CD8-positive, alpha-beta memory T cell (primary cell): Measurements from ENCODE around the gene TSPAN3. TPM values are rescaled to one million over a fixed set of nuclear protein-coding genes. Genes with fewer than 3 reads are reported as not detected.
A peak's percentile ranks its signal among the peaks of the same experiment; 100 is the strongest.

Experiments used
- CTCF ChIA-PET: fragments of 350-600 bp; sonication (Branson Sonifier 250); formaldehyde crosslinking; loops from one replicate; lab custom pipeline; 2021; ENCODE audit warnings: antibody characterized with exemption; lab: Charles Lee
- POLR2A ChIA-PET: fragments of 350-600 bp; sonication (Branson Sonifier 250); formaldehyde crosslinking; loops from one replicate; lab custom pipeline; 2021; ENCODE audit warnings: antibody characterized with exemption; lab: Charles Lee
- DNase-seq, 5 donors: peaks; one replicate each; pipeline versions ENCODE4 v3.0.0 to v3.0.0-alpha.2; 2020 to 2022; ENCODE audit warnings: mixed read lengths in 1 of 5
- H3K27ac ChIP-seq: one replicate; pipeline ENCODE4 v1.7.0; 2013; ENCODE audit warnings: low read depth, mild to moderate bottlenecking, low read length, moderate library complexity
- H3K27me3 ChIP-seq: 2 replicates; pipeline ENCODE4 v1.7.0; 2013; ENCODE audit warnings: low read length, mild to moderate bottlenecking; ENCODE audit not compliant: insufficient read depth, poor library complexity, severe bottlenecking
- H3K36me3 ChIP-seq: 2 replicates; pipeline ENCODE4 v1.7.0; 2013; ENCODE audit warnings: mild to moderate bottlenecking, low read length, moderate library complexity; ENCODE audit not compliant: insufficient read depth
- H3K4me1 ChIP-seq: 2 replicates; pipeline ENCODE4 v1.7.0; 2013; ENCODE audit warnings: mild to moderate bottlenecking, low read length, moderate library complexity; ENCODE audit not compliant: insufficient read depth
- H3K4me3 ChIP-seq: 2 replicates; pipeline ENCODE4 v1.7.0; 2013; ENCODE audit warnings: mild to moderate bottlenecking, low read length
- H3K9me3 ChIP-seq: 2 replicates; pipeline ENCODE4 v1.7.0; 2013; ENCODE audit warnings: mild to moderate bottlenecking, low read length
- H3K27ac Mint-ChIP-seq, 8 donors: one replicate each; pipeline ENCODE4 v1.8.0; 2020 to 2021; ENCODE audit warnings: mixed read lengths in 8 of 8, mild to moderate bottlenecking in 6 of 8, inconsistent platforms in 3 of 8, moderate library complexity in 3 of 8
- H3K27me3 Mint-ChIP-seq, 2 donors: one replicate each; pipeline ENCODE4 v1.8.0; 2020 to 2021; ENCODE audit warnings: mixed read lengths in 2 of 2, mild to moderate bottlenecking in 1 of 2, moderate library complexity in 1 of 2
- H3K36me3 Mint-ChIP-seq, 3 donors: one replicate each; pipeline ENCODE4 v1.8.0; 2020 to 2021; ENCODE audit warnings: mixed read lengths in 3 of 3, inconsistent platforms in 1 of 3, mild to moderate bottlenecking in 1 of 3
- H3K4me1 Mint-ChIP-seq, 3 donors: one replicate each; pipeline ENCODE4 v1.8.0; 2020 to 2021; ENCODE audit warnings: mixed read lengths in 3 of 3, inconsistent platforms in 1 of 3, mild to moderate bottlenecking in 1 of 3
- H3K4me3 Mint-ChIP-seq, 7 donors: one replicate each; pipeline ENCODE4 v1.8.0; 2020 to 2021; ENCODE audit warnings: mixed read lengths in 7 of 7, mild to moderate bottlenecking in 6 of 7, moderate library complexity in 4 of 7, inconsistent platforms in 2 of 7
- H3K9me3 Mint-ChIP-seq, 5 donors: one replicate each; pipeline ENCODE4 v1.8.0; 2020 to 2022; ENCODE audit warnings: mixed read lengths in 5 of 5, mild to moderate bottlenecking in 3 of 5, moderate library complexity in 2 of 5, inconsistent platforms in 1 of 5
- polyA plus RNA-seq: library from polyadenylated mRNA; unstranded; fragments of 300-500 nt; fragmentation: Illumina TruSeq; gene quantifications from one replicate; pipeline ENCODE4 v1.2.3, GENCODE V29; 2021
- total RNA-seq, 2 experiments: library from RNA; stranded (reverse); gene quantifications; one replicate each; pipeline ENCODE4 v1.2.3, GENCODE V29; 2021

The TSPAN3 gene
- total and polyA plus RNA-seq, 3 experiments from 2014 or later: 45.2 to 60.5 (median 59.3) TPM

GRCh38 chr15:77107531-77108355 lies 36.8 kb upstream of the TSPAN3 start:
- no peak overlapping the region for H3K27ac ChIP-seq
- POLR2A ChIA-PET: no interaction called here

GRCh38 chr15:77107068-77107467 lies 36.2 kb upstream of the TSPAN3 start:
- ChIA-PET CTCF (interaction anchor here (6.5 kb wide), 1 partner anchor 436 kb away, joined by 31 read pairs; no protein-coding TSS in a partner anchor), POLR2A (no interaction called here)
- Histone ChIP-seq H3K27ac (no peak overlapping the region), H3K27me3 (no peaks in the 10 kb centered on the region), H3K9me3 (no peaks in the 10 kb centered on the region), H3K4me1 (no peaks in the 10 kb centered on the region), H3K36me3 (no peaks in the 10 kb centered on the region), H3K4me3 (no peak overlapping the region)
- no peaks in the 10 kb centered on the region for H3K4me1 Mint-ChIP-seq
- peaks cover 0 to 2% of the 10 kb centered on the region in 2 donors for H3K27me3 Mint-ChIP-seq
- no peaks in the 10 kb centered on the region for H3K9me3 Mint-ChIP-seq
- no peak overlapping the region for H3K27ac Mint-ChIP-seq
- no peak overlapping the region for H3K4me3 Mint-ChIP-seq
- DNase-seq: no peak
- peaks cover 0 to 2% (median 2%) of the 10 kb centered on the region in 3 donors for H3K36me3 Mint-ChIP-seq

More at GRCh38 chr15:77107531-77108355, 36.8 kb upstream of the TSPAN3 start:
- H3K4me1 Mint-ChIP-seq: no peaks in the 10 kb centered on the region
- no peak overlapping the region for H3K4me3 Mint-ChIP-seq
- no peaks in the 10 kb centered on the region for H3K9me3 Mint-ChIP-seq
- Histone ChIP-seq H3K4me3 (no peak overlapping the region), H3K36me3 (no peaks in the 10 kb centered on the region), H3K27me3 (no peaks in the 10 kb centered on the region), H3K4me1 (no peaks in the 10 kb centered on the region), H3K9me3 (no peaks in the 10 kb centered on the region)
- H3K27me3 Mint-ChIP-seq: peaks cover 0 to 2% of the 10 kb centered on the region in 2 donors
- H3K27ac Mint-ChIP-seq: peak overlapping the region in 2 of 8 donors; percentile 14 to 15
- CTCF ChIA-PET: interaction anchor here (1.1 to 6.5 kb wide), 2 partner anchors 10 to 436 kb away, joined by 5 to 31 read pairs; no protein-coding TSS in a partner anchor
- H3K36me3 Mint-ChIP-seq: peaks cover 0 to 3% (median 2%) of the 10 kb centered on the region in 3 donors
- DNase-seq: peak in 3 of 5 donors; percentile 5 to 48 (median 10)

- Histone ChIP-seq H3K4me3 (no peak overlapping the region), H3K36me3 (no peaks in the 10 kb centered on the region), H3K27me3 (no peaks in the 10 kb centered on the region), H3K4me1 (no peaks in the 10 kb centered on the region), H3K9me3 (no peaks in the 10 kb centered on the region), H3K27ac (no peak overlapping the region)
- no peaks in the 10 kb centered on the region for H3K4me1 Mint-ChIP-seq
- H3K4me3 Mint-ChIP-seq: no peak overlapping the region
- no peak overlapping the region for H3K27ac Mint-ChIP-seq
- ChIA-PET CTCF (interaction anchor here (6.5 kb wide), 1 partner anchor 439 kb away, joined by 31 read pairs; no protein-coding TSS in a partner anchor), POLR2A (interaction anchor here (0.6 kb wide), 1 partner anchor 150 kb away, joined by 5 read pairs; no protein-coding TSS in a partner anchor)
- H3K27me3 Mint-ChIP-seq: peaks cover 0 to 6% of the 10 kb centered on the region in 2 donors
- no peaks in the 10 kb centered on the region for H3K9me3 Mint-ChIP-seq
- no peak for DNase-seq
- H3K36me3 Mint-ChIP-seq: no peaks in the 10 kb centered on the region
These were observed 33.2 kb upstream of the TSPAN3 start for GRCh38 chr15:77104155-77104554.

- no peak for DNase-seq
- Mint-ChIP-seq H3K27ac (peak overlapping the region in 1 of 8 donors; percentile 6), H3K4me3 (no peak overlapping the region), H3K4me1 (no peaks in the 10 kb centered on the region), H3K36me3 (no peaks in the 10 kb centered on the region), H3K9me3 (no peaks in the 10 kb centered on the region), H3K27me3 (peaks cover 0 to 8% of the 10 kb centered on the region in 2 donors)
- H3K4me1 ChIP-seq: no peaks in the 10 kb centered on the region
- CTCF ChIA-PET: interaction anchor here (3.1 kb wide), 1 partner anchor 18 kb away, joined by 11 read pairs; no protein-coding TSS in a partner anchor
- no peaks in the 10 kb centered on the region for H3K36me3 ChIP-seq
- H3K27ac ChIP-seq: no peak overlapping the region
- no peak overlapping the region for H3K4me3 ChIP-seq
- H3K9me3 ChIP-seq: no peaks in the 10 kb centered on the region
- no peaks in the 10 kb centered on the region for H3K27me3 ChIP-seq
- POLR2A ChIA-PET: no interaction called here
These were observed 29.0 kb upstream of the TSPAN3 start for GRCh38 chr15:77099741-77100463.

GRCh38 chr15:77098572-77098971 lies 27.7 kb upstream of the TSPAN3 start:
- Mint-ChIP-seq H3K4me1 (no peaks in the 10 kb centered on the region), H3K4me3 (no peak overlapping the region), H3K27me3 (peaks cover 0 to 12% of the 10 kb centered on the region in 2 donors), H3K36me3 (no peaks in the 10 kb centered on the region), H3K27ac (no peak overlapping the region), H3K9me3 (no peaks in the 10 kb centered on the region)
- H3K27me3 ChIP-seq: no peaks in the 10 kb centered on the region
- no peak overlapping the region for H3K4me3 ChIP-seq
- POLR2A ChIA-PET: no interaction called here
- CTCF ChIA-PET: no interaction called here
- no peaks in the 10 kb centered on the region for H3K4me1 ChIP-seq
- DNase-seq: no peak
- no peaks in the 10 kb centered on the region for H3K36me3 ChIP-seq
- no peak overlapping the region for H3K27ac ChIP-seq
- no peaks in the 10 kb centered on the region for H3K9me3 ChIP-seq

GRCh38 chr15:77097921-77098320 lies 27.0 kb upstream of the TSPAN3 start:
- Mint-ChIP-seq H3K27ac (no peak overlapping the region), H3K9me3 (no peaks in the 10 kb centered on the region), H3K4me3 (no peak overlapping the region), H3K36me3 (no peaks in the 10 kb centered on the region), H3K27me3 (peaks cover 0 to 12% of the 10 kb centered on the region in 2 donors), H3K4me1 (no peaks in the 10 kb centered on the region)
- DNase-seq: no peak
- Histone ChIP-seq H3K27me3 (no peaks in the 10 kb centered on the region), H3K36me3 (no peaks in the 10 kb centered on the region), H3K4me3 (no peak overlapping the region), H3K27ac (no peak overlapping the region), H3K9me3 (no peaks in the 10 kb centered on the region), H3K4me1 (no peaks in the 10 kb centered on the region)
- ChIA-PET POLR2A (no interaction called here), CTCF (interaction anchor here (1.3 kb wide), 1 partner anchor 445 kb away, joined by 3 read pairs; no protein-coding TSS in a partner anchor)

- no peaks in the 10 kb centered on the region for H3K36me3 Mint-ChIP-seq
- DNase-seq: no peak
- POLR2A ChIA-PET: no interaction called here
- Histone ChIP-seq H3K27ac (no peak overlapping the region), H3K9me3 (no peaks in the 10 kb centered on the region), H3K4me1 (no peaks in the 10 kb centered on the region), H3K27me3 (no peaks in the 10 kb centered on the region), H3K36me3 (no peaks in the 10 kb centered on the region), H3K4me3 (no peak overlapping the region)
- H3K4me1 Mint-ChIP-seq: no peaks in the 10 kb centered on the region
- peaks cover 0 to 12% of the 10 kb centered on the region in 2 donors for H3K27me3 Mint-ChIP-seq
- H3K27ac Mint-ChIP-seq: no peak overlapping the region
- CTCF ChIA-PET: interaction anchor here (1.3 kb wide), 1 partner anchor 446 kb away, joined by 3 read pairs; no protein-coding TSS in a partner anchor
- H3K9me3 Mint-ChIP-seq: no peaks in the 10 kb centered on the region
- no peak overlapping the region for H3K4me3 Mint-ChIP-seq
These were observed 26.4 kb upstream of the TSPAN3 start for GRCh38 chr15:77097248-77097721.
